ENCODE results near the gene NKX2-3. TPM values are rescaled to one million over a fixed set of nuclear protein-coding genes. Genes with fewer than 3 reads are reported as not detected.

NKX2-3 gene
- polyA plus RNA-seq, 4 donors = 0.67 to 17.4 (median 11.0) TPM

DNA sequence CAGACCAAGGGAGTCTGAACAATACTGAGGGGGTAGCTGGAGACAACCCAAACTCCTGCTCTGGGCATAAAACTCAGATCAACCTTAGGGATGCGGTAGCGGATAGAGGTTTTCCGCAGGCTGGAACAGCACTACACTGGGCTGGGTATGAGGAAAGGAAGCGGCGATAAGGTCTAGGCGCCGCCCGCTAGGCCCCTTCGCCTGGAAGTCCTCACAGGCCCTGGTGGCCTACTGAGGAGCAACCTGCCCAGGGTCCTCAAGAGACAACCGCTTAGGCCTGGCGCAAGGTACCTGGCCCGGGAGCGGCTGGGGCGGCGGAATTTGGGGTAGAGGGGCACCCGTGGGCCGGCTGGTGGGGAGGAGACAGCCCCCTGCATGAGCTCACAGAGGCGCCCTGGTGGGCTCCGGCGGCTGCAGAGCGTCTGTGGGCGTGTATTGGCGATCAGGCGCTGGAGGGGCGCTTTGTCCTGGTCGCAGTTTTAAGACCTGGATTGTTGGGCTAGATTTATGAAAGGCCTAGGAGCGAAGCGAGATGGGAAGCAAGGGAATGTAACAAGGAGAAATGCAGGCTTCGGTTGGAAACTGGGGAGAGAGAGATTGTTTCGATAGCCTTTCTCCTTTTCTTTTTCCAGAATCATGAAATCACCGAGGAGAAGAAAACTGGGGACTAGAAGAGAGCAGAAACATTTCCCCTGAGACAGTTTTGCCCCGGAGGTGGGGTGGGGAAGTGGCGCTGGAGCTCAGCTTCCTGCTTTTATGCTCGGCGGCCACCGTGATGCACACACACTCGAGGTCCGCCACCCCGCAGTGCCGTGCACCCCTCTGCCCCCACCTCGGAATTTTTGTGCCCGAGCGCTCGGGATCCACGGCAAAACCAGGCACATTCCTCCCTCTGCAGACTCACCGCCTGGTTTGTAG is 2.4 kb upstream of the NKX2-3 start:
- FAIRE-seq (no peak), DNase-seq (peak in 1 of 2 donors; percentile 33)
- peaks cover 0 to 19% (median 0%) of the 10 kb centered on the region in 3 donors for H3K36me3 ChIP-seq (ENCODE audit: control insufficient read depth in 3 of 3, insufficient read depth in 2 of 3, low read depth in 1 of 3, low read length in 3 of 3)
- WGBS, 3 donors = 5 to 13% (median 12%) methylated on average over 44 to 46 of the region's 46 CpGs
- H3K9me3 ChIP-seq (ENCODE audit: control insufficient read depth in 2 of 2, insufficient read depth in 1 of 2, low read depth in 1 of 2, low read length in 1 of 2) = peaks cover 0 to 4% of the 10 kb centered on the region in 2 donors
- peaks cover 19 to 94% (median 42%) of the 10 kb centered on the region in 3 donors for H3K27me3 ChIP-seq (ENCODE audit: control insufficient read depth in 3 of 3, insufficient read depth in 3 of 3, low read length in 3 of 3)
- H3K4me1 ChIP-seq (ENCODE audit: control insufficient read depth in 3 of 3, insufficient read depth in 2 of 3, low read depth in 1 of 3, low read length in 2 of 3) = peaks cover 0 to 15% (median 0%) of the 10 kb centered on the region in 3 donors
- peak overlapping the region; percentile 34 to 87 (median 73) for H3K27ac ChIP-seq (ENCODE audit: low read depth in 1 of 3, low read length in 2 of 3)
- peak overlapping the region; percentile 21 to 54 (median 37) for H3K4me3 ChIP-seq (ENCODE audit: low read depth in 1 of 3, low read length in 3 of 3)

GRCh38 chr10:99531026-99531695 is 1.6 kb upstream of the NKX2-3 start:
- peak in 1 of 2 donors; percentile 29 for DNase-seq
- WGBS, 3 donors = 7 to 20% (median 12%) methylated on average over 40 of the region's 40 CpGs
- H3K9me3 ChIP-seq (ENCODE audit: control insufficient read depth in 2 of 2, insufficient read depth in 1 of 2, low read depth in 1 of 2, low read length in 1 of 2) = peaks cover 0 to 4% of the 10 kb centered on the region in 2 donors
- H3K4me1 ChIP-seq (ENCODE audit: control insufficient read depth in 3 of 3, insufficient read depth in 2 of 3, low read depth in 1 of 3, low read length in 2 of 3) = peaks cover 0 to 15% (median 0%) of the 10 kb centered on the region in 3 donors
- H3K27ac ChIP-seq (ENCODE audit: low read depth in 1 of 3, low read length in 2 of 3) = peak overlapping the region; percentile 24 to 87 (median 73)
- H3K27me3 ChIP-seq (ENCODE audit: control insufficient read depth in 3 of 3, insufficient read depth in 3 of 3, low read length in 3 of 3) = peaks cover 24 to 95% (median 41%) of the 10 kb centered on the region in 3 donors
- no peak for FAIRE-seq
- peaks cover 0 to 25% (median 0%) of the 10 kb centered on the region in 3 donors for H3K36me3 ChIP-seq (ENCODE audit: control insufficient read depth in 3 of 3, insufficient read depth in 2 of 3, low read depth in 1 of 3, low read length in 3 of 3)
- H3K4me3 ChIP-seq (ENCODE audit: low read depth in 1 of 3, low read length in 3 of 3) = peak overlapping the region in 2 of 3 donors; percentile 37 to 54

- Histone ChIP-seq H3K9me3 (ENCODE audit: control insufficient read depth in 2 of 2, insufficient read depth in 1 of 2, low read depth in 1 of 2, low read length in 1 of 2) (peaks cover 0 to 4% of the 10 kb centered on the region in 2 donors), H3K4me3 (ENCODE audit: low read depth in 1 of 3, low read length in 3 of 3) (peak overlapping the region in 2 of 3 donors; percentile 14 to 54), H3K36me3 (ENCODE audit: control insufficient read depth in 3 of 3, insufficient read depth in 2 of 3, low read depth in 1 of 3, low read length in 3 of 3) (peaks cover 0 to 26% (median 0%) of the 10 kb centered on the region in 3 donors), H3K27ac (ENCODE audit: low read depth in 1 of 3, low read length in 2 of 3) (peak overlapping the region in 2 of 3 donors; percentile 73 to 87), H3K4me1 (ENCODE audit: control insufficient read depth in 3 of 3, insufficient read depth in 2 of 3, low read depth in 1 of 3, low read length in 2 of 3) (peaks cover 0 to 10% (median 0%) of the 10 kb centered on the region in 3 donors), H3K27me3 (ENCODE audit: control insufficient read depth in 3 of 3, insufficient read depth in 3 of 3, low read length in 3 of 3) (peaks cover 24 to 95% (median 38%) of the 10 kb centered on the region in 3 donors)
- no peak for FAIRE-seq
- 31 to 43% (median 39%) methylated on average over 25 of the region's 25 CpGs for WGBS, 3 donors
- DNase-seq = peak in 1 of 2 donors; percentile 30
Observed at GRCh38 chr10:99531696-99532593, 797 bp upstream of the NKX2-3 start.

- Histone ChIP-seq H3K4me3 (ENCODE audit: low read depth in 1 of 3, low read length in 3 of 3) (peak overlapping the region; percentile 18 to 75 (median 39)), H3K9me3 (ENCODE audit: control insufficient read depth in 2 of 2, insufficient read depth in 1 of 2, low read depth in 1 of 2, low read length in 1 of 2) (peaks cover 0 to 4% of the 10 kb centered on the region in 2 donors), H3K27me3 (ENCODE audit: control insufficient read depth in 3 of 3, insufficient read depth in 3 of 3, low read length in 3 of 3) (peaks cover 32 to 96% (median 47%) of the 10 kb centered on the region in 3 donors), H3K36me3 (ENCODE audit: control insufficient read depth in 3 of 3, insufficient read depth in 2 of 3, low read depth in 1 of 3, low read length in 3 of 3) (peaks cover 0 to 22% (median 0%) of the 10 kb centered on the region in 3 donors), H3K27ac (ENCODE audit: low read depth in 1 of 3, low read length in 2 of 3) (peak overlapping the region; percentile 49 to 89 (median 77)), H3K4me1 (ENCODE audit: control insufficient read depth in 3 of 3, insufficient read depth in 2 of 3, low read depth in 1 of 3, low read length in 2 of 3) (peaks cover 0 to 6% (median 0%) of the 10 kb centered on the region in 3 donors)
- DNase-seq (peak in 1 of 2 donors; percentile 16), FAIRE-seq (no peak)
- 7 to 17% (median 13%) methylated on average over 38 of the region's 38 CpGs for WGBS, 3 donors
Observed at GRCh38 chr10:99533496-99534449, 1.0 kb downstream of the NKX2-3 start.

GRCh38 chr10:99534450-99534938 is 1.8 kb downstream of the NKX2-3 start:
- peaks cover 0 to 4% of the 10 kb centered on the region in 2 donors for H3K9me3 ChIP-seq (ENCODE audit: control insufficient read depth in 2 of 2, insufficient read depth in 1 of 2, low read depth in 1 of 2, low read length in 1 of 2)
- peak overlapping the region; percentile 27 to 75 (median 52) for H3K4me3 ChIP-seq (ENCODE audit: low read depth in 1 of 3, low read length in 3 of 3)
- DNase-seq (no peak), FAIRE-seq (no peak)
- H3K4me1 ChIP-seq (ENCODE audit: control insufficient read depth in 3 of 3, insufficient read depth in 2 of 3, low read depth in 1 of 3, low read length in 2 of 3) = peaks cover 0 to 6% (median 0%) of the 10 kb centered on the region in 3 donors
- 9 to 18% (median 12%) methylated on average over 26 of the region's 26 CpGs for WGBS, 3 donors
- peaks cover 35 to 96% (median 51%) of the 10 kb centered on the region in 3 donors for H3K27me3 ChIP-seq (ENCODE audit: control insufficient read depth in 3 of 3, insufficient read depth in 3 of 3, low read length in 3 of 3)
- peaks cover 0 to 28% (median 0%) of the 10 kb centered on the region in 3 donors for H3K36me3 ChIP-seq (ENCODE audit: control insufficient read depth in 3 of 3, insufficient read depth in 2 of 3, low read depth in 1 of 3, low read length in 3 of 3)
- peak overlapping the region; percentile 52 to 89 (median 77) for H3K27ac ChIP-seq (ENCODE audit: low read depth in 1 of 3, low read length in 2 of 3)

GRCh38 chr10:99534939-99535763 is 2.4 kb downstream of the NKX2-3 start:
- 1 to 2% (median 1%) methylated on average over 63 to 100 of the region's 100 CpGs for WGBS, 3 donors
- H3K27ac ChIP-seq (ENCODE audit: low read depth in 1 of 3, low read length in 2 of 3) = peak overlapping the region; percentile 52 to 89 (median 77)

More at GRCh38 chr10:99534939-99535763, 2.4 kb downstream of the NKX2-3 start:
- Histone ChIP-seq H3K4me1 (ENCODE audit: control insufficient read depth in 3 of 3, insufficient read depth in 2 of 3, low read depth in 1 of 3, low read length in 2 of 3) (peaks cover 0 to 6% (median 1%) of the 10 kb centered on the region in 3 donors), H3K4me3 (ENCODE audit: low read depth in 1 of 3, low read length in 3 of 3) (peak overlapping the region; percentile 27 to 75 (median 52)), H3K36me3 (ENCODE audit: control insufficient read depth in 3 of 3, insufficient read depth in 2 of 3, low read depth in 1 of 3, low read length in 3 of 3) (peaks cover 0 to 28% (median 0%) of the 10 kb centered on the region in 3 donors), H3K27me3 (ENCODE audit: control insufficient read depth in 3 of 3, insufficient read depth in 3 of 3, low read length in 3 of 3) (peaks cover 34 to 96% (median 49%) of the 10 kb centered on the region in 3 donors), H3K9me3 (ENCODE audit: control insufficient read depth in 2 of 2, insufficient read depth in 1 of 2, low read depth in 1 of 2, low read length in 1 of 2) (peaks cover 0 to 4% of the 10 kb centered on the region in 2 donors)
- peak in 1 of 2 donors; percentile 69 for DNase-seq
- no peak for FAIRE-seq
